ENCODE data around the gene CPOX.

GRCh38 chr3:98542623-98543022 is 50.8 kb downstream of the CPOX start:
- TF ChIP-seq, protein P1, sequence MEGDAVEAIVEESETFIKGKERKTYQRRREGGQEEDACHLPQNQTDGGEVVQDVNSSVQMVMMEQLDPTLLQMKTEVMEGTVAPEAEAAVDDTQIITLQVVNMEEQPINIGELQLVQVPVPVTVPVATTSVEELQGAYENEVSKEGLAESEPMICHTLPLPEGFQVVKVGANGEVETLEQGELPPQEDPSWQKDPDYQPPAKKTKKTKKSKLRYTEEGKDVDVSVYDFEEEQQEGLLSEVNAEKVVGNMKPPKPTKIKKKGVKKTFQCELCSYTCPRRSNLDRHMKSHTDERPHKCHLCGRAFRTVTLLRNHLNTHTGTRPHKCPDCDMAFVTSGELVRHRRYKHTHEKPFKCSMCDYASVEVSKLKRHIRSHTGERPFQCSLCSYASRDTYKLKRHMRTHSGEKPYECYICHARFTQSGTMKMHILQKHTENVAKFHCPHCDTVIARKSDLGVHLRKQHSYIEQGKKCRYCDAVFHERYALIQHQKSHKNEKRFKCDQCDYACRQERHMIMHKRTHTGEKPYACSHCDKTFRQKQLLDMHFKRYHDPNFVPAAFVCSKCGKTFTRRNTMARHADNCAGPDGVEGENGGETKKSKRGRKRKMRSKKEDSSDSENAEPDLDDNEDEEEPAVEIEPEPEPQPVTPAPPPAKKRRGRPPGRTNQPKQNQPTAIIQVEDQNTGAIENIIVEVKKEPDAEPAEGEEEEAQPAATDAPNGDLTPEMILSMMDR (IDR thresholded peaks at IDR 0.05): no peak
- TF ChIP-seq POLR2A (IDR thresholded peaks at IDR 0.05): no peak

Measured in heart left ventricle (tissue), 13 donors.